HK-2 (cell line): ENCODE data around the gene PLA2G4A.
"Not testable (repeated sequence)": the region's sequence is repeated elsewhere in the genome, so short reads cannot be mapped to it uniquely, and the experiment has no call there.

Experiments used
- DNase-seq: peaks from one replicate; pipeline ENCODE4 v3.0.0-alpha.2; 2018; ENCODE audit not compliant: unreplicated experiment

Gene PLA2G4A

DNA sequence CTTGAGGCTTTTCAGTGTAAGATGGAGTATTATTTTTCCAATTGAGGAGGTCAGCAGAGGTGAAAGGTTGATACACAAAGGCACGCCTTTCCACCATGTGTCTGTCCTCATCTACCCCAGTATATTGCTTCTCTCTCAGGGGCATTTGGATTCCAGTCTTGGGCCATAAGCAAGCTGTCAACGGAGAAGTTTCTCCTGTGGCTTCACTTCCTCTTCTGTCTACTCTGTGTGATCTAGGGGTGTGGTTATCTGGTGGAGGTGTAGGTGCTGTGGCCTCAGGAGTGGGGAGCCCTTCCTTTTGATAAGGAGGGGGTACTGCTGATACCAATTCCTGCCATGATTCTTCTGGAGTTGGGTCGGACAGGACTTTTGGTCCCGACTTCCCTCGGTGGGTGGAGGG is 92.6 kb downstream of the PLA2G4A start:
- not testable (repeated sequence) for DNase-seq

GRCh38 chr1:186922814-186923213 is 94.1 kb downstream of the PLA2G4A start:
- DNase-seq: not testable (repeated sequence)

GRCh38 chr1:186923486-186923885 is 94.7 kb downstream of the PLA2G4A start:
- no peak for DNase-seq

DNA sequence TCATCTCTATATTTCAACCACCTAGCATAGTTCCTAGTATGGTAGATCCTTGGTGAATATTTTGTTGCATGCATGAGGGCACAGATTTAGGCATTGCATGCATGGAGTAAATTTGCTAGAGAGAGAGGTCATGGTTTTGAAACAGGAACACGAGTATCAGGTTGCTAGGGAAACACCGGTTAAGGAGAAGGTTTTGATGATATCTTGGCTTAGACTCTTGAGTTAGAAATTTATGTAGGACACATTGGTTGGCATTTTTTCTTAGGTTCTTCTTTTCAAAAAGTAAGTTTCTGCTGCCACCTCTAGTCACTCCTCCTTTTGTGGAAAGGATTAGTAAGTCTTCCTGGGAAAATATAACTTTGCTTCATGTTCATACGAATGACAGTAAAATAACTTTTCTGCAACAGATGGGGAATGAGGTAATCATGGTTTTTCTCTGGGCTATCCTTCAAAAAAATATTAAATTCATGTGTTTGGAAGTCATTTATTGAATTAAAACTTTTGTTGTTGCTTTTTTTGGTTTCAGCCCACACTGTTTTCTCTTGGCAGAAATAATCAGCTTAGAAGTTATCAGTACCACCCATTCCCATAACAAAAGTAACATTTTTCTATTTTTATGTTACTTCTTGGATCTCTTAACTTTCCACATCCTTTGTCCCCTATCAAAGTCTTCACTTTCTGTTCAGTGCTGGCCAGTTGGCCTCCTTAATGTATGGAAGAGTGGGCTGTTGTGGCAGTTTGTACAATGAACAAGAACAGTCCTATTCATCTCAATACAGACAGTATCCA is 97.3 kb downstream of the PLA2G4A start:
- DNase-seq: no peak

- no peak for DNase-seq
Measured at GRCh38 chr1:186927884-186928283, 99.1 kb downstream of the PLA2G4A start.

- DNase-seq: no peak
Measured at GRCh38 chr1:186930238-186930637, 101.5 kb downstream of the PLA2G4A start.

GRCh38 chr1:186937016-186937670 is 108.4 kb downstream of the PLA2G4A start:
- no peak for DNase-seq

DNA sequence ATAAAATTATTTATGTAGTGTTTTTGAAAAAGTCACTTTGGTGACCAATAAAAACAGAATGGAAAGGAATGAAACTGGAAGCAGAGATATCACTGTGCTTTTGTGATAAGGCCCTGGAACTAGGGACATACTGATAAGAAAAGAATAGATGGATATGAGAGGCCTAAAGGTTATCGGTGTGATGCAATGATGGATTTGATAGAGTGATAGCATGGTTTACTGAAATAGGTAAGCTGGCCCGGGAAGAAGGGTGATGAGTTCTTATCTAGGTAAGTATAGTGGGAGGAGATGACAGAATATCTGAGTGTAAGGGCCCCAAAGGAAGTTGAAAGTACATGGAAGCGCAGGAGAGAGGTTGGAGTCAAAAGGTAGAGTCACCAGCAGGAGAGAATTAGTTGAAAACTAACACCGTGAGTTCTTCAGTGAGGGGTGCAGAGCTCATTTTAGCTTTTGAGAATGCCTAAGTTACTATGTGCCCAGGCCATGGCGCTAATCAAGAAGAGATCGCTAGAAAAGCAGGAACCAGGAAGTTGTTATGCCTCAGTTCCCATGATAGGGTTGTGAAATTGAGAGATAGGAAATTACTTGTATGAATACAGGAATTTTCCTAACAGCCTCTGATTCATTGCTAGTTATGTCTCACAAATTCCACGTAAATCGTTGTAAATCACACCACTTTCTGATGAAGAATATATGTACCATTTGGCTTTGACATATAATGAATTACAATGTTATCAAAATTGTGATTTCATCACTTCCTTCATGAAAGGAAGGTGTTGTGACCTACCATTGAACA is 115.3 kb downstream of the PLA2G4A start:
- DNase-seq: no peak

DNA sequence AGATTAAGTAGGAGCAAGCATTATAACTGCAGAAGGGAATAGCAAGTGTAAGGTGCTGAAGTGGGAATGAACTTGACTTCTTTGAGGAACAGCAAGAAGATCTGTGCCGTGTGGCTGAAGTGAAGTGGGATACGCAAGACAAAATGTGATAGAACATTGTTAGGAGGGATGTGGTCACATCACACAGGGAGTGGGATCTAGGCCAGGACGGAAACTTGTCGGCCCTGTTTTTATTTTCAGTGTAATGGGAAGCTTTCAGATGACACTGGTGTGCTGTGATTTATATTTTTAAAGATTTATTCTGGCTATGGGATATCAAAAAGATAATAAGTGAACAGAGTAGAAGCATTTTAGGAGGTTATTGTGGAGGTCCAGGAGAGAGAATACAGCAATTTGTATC is 116.4 kb downstream of the PLA2G4A start:
- DNase-seq: no peak

- no peak for DNase-seq
Measured at GRCh38 chr1:186948535-186948934, 119.8 kb downstream of the PLA2G4A start.

GRCh38 chr1:186949173-186949572 is 120.4 kb downstream of the PLA2G4A start:
- DNase-seq: no peak

DNA sequence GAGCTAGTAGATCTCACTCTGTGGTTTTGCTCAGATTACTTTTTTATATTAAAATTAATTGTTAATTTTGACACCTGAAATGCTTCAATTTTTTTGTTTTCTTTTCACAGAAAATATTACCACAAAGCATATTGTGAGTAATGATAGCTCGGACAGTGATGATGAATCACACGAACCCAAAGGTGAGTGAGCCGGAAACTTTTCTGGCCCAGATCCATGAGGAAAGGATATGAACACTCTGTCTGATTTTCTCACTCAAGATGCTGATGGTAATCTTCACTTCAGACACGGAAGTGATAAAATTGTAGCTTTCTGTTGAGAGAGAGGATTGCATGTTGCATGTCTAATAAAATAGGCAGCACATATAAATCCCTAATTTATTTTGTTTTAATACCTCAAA is 121.8 kb downstream of the PLA2G4A start:
- DNase-seq: peak; percentile 18

- no peak for DNase-seq
Measured at GRCh38 chr1:186953876-186954275, 125.1 kb downstream of the PLA2G4A start.

DNA sequence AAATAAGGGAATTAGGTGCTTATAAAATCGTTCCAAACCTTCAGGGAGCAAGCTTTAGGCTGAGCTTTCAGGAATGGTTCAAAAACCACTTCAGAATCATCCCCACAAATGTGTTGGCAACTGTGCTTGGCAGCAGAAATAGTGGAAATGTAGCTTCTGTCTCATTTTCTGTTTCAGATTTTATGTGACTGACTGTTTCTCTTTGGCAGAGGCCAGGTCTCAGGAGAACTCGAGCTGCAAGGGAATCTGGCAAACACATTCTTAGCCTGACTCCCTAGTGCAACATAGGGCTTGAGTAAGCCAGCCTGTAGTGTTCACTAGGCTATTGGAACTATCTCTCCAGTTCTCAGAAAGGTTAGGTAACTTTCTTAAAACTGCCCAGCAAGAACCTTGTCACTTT is 128.6 kb downstream of the PLA2G4A start:
- DNase-seq: no peak

DNA sequence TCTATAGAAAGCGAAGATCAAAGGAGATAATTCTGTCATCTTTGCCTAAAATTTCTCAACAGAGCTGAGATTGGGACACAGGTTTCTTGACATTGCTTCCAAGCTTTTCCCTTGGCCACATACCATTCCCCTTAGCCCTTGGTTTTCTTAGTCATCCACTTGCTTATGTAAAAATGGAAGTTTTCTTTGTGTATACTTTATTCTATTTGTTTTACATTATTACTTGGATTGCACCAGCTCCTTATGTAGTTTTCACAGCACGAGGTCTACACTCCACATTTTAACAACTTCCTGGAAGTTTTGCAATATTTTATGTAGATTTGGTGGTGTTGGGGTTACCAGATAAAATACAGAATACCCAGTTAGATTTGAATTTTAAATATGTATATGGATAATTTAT is 129.8 kb downstream of the PLA2G4A start:
- DNase-seq: no peak

- DNase-seq: no peak
Measured at GRCh38 chr1:186960861-186961260, 132.1 kb downstream of the PLA2G4A start.

DNA sequence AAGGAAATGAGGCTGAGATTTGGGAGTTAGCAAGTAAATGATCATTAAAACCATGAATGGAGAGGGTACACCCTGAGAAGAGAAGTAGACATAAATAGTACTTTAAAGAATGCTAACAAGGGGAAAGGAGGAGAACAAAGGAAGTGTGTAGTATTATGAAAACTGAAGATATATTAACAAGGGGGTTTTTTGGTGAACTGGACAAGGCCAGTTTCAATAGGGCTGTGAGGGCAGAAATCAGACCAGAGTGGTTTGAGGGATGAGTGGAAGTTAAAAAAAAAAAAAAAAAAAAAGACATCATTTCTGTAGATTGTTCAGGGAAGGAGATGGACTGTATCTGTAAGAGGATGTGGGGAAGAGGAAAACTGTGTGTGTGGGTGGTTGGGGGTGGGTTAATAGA is 137.1 kb downstream of the PLA2G4A start:
- no peak for DNase-seq

DNA sequence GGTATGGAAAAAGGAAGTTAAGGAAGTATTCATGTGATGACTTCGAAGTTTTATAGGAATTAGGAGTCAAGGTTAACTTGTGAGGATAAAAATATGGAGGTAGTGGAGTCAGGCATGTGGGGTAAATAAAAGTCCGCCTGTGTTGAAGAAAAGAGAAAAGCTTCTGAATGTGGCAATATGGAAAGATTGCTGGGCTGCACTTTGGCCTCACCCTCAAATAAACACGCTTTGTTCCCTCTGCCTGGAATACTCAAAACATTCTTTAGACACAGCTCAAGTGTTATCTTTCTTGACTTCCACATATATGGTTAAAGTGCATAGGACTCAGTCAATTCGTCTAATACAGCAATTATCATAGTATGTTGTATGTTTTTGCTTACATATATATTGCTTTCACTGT is 137.7 kb downstream of the PLA2G4A start:
- no peak for DNase-seq

DNA sequence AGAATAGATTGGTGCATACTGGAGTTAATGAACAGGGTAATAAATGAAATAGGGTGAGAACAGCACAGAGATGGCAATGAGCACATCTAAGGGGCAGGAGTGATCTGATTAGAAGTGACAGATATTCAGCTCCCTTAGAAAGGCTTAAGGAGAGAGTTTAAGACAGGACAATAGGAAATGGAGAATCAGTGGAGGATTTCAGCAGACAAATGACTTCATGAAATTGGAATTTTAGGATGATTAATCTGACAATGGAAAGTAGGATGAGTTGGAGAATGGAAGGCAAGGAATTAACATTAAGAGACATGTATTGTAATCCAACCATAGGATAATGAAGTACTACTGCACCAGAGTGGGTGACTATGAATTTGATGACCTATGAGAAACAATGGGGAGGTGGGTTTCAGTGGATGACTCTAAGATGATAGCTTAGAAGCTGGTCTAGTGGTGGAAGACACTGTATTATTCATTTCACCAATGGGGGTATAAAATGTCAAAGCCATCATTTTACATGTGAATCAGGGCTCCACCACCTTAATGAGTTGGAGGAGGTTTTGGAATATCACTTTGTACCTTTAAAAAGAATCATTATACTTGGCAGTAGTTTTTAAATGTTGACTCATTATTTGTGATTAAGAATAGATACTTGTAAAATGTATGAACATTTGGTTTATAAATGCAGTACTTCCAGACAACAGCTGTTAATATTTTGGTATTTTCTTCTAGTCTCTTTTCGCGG is 139.1 kb downstream of the PLA2G4A start:
- DNase-seq: no peak

DNA sequence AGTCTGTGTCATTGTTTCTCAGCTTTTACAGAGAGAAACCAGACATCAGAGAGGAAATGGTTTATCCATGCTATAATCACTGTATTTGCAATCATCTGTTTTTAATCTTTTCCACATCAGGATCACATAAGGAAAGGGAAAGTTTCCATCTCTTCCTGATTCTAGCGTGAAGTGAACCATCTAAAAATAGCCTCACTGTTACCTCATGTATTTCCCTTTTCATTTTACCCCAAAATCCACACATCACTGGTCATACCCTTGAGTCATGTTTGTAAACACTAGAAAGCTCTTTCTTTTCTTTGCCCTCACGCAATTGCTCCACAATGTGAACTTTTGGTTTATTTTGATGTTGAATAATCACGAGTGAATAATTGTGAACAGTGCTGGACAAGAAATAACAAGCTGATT is 146.0 kb downstream of the PLA2G4A start:
- DNase-seq: no peak

GRCh38 chr1:186975220-186975619 is 146.5 kb downstream of the PLA2G4A start:
- no peak for DNase-seq

DNA sequence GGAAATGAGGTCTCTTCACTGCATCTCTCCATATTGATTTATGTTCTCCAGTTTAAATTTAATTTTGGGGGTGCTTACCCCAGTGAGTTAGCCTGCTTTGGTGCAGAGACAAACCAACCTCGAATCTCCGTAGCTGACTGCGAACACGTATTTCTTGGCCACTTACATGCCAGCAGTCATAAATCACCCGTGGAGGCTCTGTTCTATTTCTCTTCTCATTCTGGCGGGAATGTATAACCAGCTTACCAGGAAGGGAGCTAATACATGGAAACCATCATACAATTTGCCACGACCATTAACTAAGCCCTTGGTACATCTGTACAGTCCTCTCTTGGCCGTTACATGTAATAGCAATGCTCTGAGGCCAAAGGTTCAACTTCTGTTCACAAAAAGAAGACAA is 148.0 kb downstream of the PLA2G4A start:
- DNase-seq: no peak
